Measurements from ENCODE around the gene BCL11A.

BCL11A gene

GRCh38 chr2:60557486-60557864 is 4.0 kb upstream of the BCL11A start:
- no peak for DNase-seq

GRCh38 chr2:60556576-60557485 is 3.4 kb upstream of the BCL11A start:
- DNase-seq = no peak

DNA sequence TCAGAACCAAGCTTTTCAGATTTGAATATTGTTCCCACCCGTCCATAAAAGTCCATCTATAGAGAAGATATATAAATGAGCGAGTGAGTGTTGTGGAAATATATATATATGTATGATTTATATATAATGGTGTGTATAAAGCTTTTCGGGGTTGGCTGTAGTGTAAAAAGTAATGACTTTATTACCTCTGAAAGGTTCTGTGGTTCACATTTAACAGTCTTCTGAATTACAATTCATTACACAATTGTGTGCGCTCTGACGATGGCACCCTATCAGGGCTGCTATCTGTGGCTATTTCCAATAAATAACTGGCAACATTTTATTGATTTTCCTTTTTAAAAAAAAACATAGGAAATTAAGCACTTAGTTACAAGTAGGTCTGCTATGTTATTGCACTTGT is 2.7 kb upstream of the BCL11A start:
- DNase-seq = no peak

DNA sequence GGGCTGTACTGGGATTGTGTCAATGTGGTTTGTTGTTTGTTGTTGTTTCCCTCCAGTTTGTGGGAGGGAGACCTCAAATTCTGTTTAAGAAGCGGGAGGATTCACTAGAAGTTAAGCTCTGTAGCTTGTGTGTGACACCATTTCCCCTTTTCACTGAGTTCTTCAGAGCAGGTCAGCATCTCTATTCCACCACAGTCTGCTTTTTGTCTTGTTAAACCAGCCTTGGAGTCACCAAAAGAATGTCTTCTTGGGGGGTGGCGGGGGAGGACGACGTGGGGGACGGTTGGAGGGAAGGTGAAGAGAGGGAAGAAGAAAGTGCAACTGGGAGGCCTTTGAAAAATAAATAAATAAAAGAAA is 2.3 kb upstream of the BCL11A start:
- DNase-seq = no peak

GRCh38 chr2:60555066-60555782 is 1.8 kb upstream of the BCL11A start:
- DNase-seq = peak; percentile 47

- peak; percentile 47 for DNase-seq
These were observed 1.2 kb upstream of the BCL11A start for GRCh38 chr2:60554646-60555065.

- DNase-seq = peak; percentile 38
These were observed 706 bp upstream of the BCL11A start for GRCh38 chr2:60554074-60554645.

- DNase-seq = no peak
These were observed 481 bp downstream of the BCL11A start for GRCh38 chr2:60552851-60553494.

DNA sequence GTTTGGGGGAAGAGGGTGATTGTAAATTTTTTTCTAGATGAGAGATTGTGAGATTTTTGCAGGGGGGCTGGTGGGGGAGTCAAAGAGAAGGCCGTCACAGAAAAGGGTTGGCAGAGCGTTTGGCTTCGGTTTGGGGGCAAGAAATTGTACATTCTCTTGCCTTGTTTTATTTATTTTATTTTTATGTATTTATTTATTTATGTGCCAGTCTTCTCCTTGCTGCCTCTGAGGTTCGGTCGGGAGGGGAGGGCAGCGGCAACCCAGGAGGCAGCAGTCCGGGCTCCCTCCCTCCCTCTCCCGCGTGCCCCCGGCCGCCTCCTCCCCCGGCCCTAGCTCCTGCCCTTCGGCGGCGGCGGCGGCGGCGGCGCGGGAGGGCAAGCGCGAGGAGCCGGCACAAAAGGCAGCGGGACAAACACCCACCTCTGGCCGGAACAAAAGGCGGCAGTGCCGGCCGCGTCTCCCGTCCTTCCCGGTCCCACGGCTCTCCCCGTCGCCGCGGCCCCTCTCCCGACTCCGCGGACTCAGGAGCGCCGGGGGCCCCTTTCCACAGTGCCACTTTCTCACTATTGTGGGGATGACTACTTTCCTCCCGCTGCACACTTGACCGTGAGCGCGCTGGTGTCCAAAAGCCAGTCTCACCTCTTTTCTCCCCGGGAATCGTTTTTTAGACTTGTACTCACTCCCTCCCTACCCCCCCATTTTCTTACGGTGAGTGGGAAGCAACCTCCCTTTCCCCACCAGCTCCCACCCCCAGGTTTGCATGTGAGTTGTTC is 1.2 kb downstream of the BCL11A start:
- peak; percentile 46 for DNase-seq

DNA sequence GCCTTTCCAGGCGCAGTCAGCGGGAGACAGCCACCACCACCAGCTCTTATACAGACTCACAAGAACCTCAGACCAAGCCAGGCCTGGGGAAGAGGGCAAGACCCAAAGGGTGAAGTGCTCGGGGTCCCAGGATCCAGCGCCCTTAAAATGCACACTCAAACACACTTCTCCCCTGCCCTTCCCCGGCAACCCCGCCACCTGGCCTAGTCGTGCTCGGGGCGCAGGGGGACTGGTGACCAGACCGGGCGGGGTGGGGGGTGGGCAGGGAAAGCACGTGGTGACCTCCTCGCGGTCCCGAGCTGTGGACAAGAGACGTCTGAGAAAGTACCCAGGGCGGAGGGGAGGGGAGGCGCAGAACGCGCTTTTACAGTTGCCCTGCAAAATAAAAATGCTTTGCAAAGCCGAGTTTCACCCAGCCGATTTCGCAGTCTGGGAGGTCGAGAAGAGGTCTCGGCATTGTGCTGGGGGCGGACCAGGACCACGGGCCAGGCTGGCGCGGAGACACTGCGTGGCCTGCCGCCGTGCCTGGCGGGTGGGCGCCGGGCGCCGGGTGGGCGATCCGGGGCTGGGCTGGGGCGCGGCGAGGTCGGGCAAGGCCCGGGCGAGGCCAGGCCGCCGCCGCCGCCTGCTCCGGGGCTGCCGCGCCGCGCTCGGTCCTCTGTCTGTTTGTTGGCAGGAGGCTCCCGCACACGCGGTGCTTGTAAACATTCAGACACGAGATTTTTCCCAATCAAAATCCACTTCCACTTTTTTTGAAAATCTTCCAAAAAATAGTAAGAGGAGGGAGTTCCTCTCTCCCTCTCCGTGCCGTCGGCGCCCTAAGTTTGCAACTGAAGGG is 2.0 kb downstream of the BCL11A start:
- DNase-seq = peak; percentile 46

DNA sequence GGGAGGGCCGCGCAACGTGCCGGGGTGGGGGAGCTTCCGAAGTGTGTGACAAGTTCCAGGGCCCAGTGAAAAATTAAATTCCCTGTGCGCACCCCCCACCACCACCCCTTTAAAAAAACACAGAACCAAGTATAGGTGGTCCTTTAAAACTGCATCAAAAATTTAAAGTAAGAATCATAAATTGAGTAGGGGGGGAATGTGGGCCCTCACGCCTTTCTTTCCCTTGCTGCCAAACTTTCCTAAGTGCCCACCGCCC is 2.5 kb downstream of the BCL11A start:
- no peak for DNase-seq

- peak; percentile 73 for DNase-seq
These were observed 3.1 kb downstream of the BCL11A start for GRCh38 chr2:60550178-60550983.

- no peak for DNase-seq
These were observed 3.6 kb downstream of the BCL11A start for GRCh38 chr2:60549928-60550177.

- DNase-seq = peak; percentile 66
These were observed 4.1 kb downstream of the BCL11A start for GRCh38 chr2:60549238-60549927.

- no peak for DNase-seq
These were observed 4.6 kb downstream of the BCL11A start for GRCh38 chr2:60548845-60549237.

GRCh38 chr2:60548311-60548710 is 5.1 kb downstream of the BCL11A start:
- peak; percentile 12 for DNase-seq

DNA sequence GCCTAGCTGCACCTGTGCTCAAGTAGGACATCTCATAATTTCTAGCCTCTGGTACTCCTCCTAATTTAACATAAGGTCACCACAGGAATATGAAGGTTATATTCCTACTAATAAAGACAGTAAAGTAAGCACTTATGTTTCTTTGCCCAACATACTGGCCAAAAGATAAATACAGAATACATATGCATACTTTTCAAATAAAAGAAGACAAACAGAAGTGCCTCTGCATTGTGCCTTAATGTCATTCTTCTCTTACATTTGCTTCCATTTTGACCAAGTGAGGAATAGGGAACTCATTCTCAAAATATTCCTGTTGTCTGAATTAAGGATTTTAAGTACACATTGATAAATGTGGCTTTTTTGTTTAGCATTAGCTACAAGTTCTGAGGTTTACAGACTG is 5.6 kb downstream of the BCL11A start:
- DNase-seq = no peak

DNA sequence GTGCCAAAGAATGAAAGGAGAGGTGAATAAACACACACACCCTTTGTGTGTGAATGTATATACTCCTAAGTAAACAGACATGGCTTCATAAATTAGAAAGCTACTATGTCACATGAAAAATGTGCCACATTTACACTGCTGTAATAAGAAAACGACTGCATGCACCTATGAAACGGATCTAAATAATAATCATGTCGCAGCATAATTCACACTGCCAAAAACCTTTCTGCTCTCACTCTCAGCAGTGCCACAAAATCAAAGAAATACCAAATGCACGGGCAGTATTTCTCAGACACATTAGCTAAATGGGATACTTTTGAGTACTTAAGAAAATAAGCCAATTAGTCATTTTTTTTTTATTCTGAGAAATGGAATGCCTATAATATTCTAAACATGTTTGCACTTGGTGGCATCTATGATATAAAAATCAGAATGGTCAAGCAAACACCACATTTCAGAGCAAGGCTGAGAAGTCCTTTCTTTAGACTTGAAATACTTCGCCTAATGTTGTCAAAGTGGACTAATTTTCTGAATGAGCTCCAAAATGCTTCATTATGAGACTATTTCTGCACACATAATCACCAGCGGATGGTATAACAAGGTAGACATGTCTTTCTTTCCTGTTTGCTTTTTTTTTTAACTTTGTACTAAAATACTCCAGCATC is 6.6 kb downstream of the BCL11A start:
- no peak for DNase-seq

DNA sequence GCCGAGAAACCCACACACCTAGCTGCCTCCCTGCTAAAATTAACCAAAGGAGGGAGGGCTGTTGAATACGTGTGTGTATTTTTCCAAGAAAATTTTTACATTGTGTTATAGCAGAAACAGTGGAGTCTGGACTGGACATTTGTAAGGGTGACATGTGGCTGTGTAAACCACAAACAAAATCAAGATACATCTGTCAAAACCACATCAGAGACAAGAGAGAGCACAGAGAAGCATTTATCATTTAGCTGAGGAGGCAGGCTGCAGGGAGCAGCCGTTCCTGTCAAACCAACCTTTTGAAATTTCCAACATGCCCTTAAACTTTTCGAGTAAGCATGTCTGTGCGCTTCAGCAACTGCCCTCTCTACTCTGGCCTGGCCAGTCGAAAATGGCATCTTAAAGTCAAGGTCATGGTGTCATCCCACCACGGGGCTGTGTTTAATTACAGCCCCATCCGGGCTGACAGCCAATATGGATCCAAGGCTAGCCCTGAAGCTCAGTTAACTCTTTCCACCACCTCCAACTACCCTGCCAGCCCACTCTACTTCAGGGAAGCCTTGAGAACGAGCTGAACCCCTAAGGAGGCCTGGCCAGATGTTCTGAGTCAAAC is 8.4 kb downstream of the BCL11A start:
- no peak for DNase-seq

GRCh38 chr2:60544062-60544461 is 9.4 kb downstream of the BCL11A start:
- DNase-seq = no peak
